22Rv1 (cell line): ENCODE results near the gene RRP1B.

Experiments used
- H3K27ac ChIP-seq: fragments of 450-650 bp; 2 replicates; pipeline ENCODE4 v1.5.1; 2017
- CTCF ChIP-seq: fragments of 450-650 bp; IDR thresholded peaks from 2 replicates; pipeline ENCODE4 v1.5.1; 2017; ENCODE audit warnings: mild to moderate bottlenecking
- ZFX ChIP-seq: fragments of 450-650 bp; IDR thresholded peaks from 2 replicates; pipeline ENCODE4 v1.6.1; 2017; ENCODE audit warnings: antibody characterized with exemption, borderline replicate concordance

Gene RRP1B

DNA sequence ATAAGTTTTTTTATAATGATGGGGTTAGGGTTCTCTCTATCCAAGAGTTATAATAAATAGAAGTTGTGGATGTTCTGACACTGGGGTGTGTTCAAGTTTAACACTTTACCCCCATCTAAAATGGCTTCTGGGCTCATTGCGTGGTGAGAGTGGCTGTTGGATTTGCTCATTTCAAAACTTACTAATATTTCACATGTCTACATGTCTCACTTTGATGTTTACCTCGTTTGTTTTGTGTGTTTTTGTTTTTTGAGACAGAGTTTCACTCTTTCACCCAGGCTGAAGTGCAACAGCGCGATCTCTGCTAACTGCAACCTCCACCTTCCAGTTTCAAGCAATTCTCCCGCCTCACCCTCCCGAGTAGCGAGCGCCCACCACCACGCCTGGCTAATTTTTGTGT lies 3.7 kb downstream of the RRP1B start:
- H3K27ac ChIP-seq = no peak overlapping the region
- no peak for TF ChIP-seq ZFX
- TF ChIP-seq CTCF = no peak

- TF ChIP-seq ZFX (no peak), CTCF (no peak)
- H3K27ac ChIP-seq = no peak overlapping the region
Measured at GRCh38 chr21:43664358-43664757, 5.0 kb downstream of the RRP1B start.

DNA sequence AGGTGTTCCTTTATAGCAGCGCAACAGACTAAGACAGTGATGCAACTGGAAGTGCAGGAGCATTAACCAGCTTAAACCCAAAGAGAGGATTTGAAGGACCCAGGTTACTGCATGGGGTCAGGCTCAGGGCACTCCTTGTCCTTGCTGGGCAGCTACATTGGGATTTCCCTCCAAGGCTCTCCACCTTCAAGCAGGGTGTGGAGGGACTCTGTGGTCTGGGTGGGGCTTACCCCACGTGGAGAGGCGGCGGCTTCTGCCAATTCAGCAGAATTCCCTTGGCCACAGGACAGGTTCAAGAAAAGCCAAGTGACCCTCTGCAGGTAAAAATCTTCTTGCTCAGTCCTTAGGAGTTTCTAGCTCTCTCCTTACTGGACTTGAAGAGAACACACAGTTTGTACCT lies 6.5 kb downstream of the RRP1B start:
- H3K27ac ChIP-seq = no peak overlapping the region
- TF ChIP-seq CTCF (no peak), ZFX (no peak)

- TF ChIP-seq ZFX = no peak
- TF ChIP-seq CTCF = no peak
- no peak overlapping the region for H3K27ac ChIP-seq
Measured at GRCh38 chr21:43667191-43667904, 8.0 kb downstream of the RRP1B start.

- H3K27ac ChIP-seq = no peak overlapping the region
- TF ChIP-seq CTCF (no peak), ZFX (no peak)
Measured at GRCh38 chr21:43669828-43670605, 10.7 kb downstream of the RRP1B start.

GRCh38 chr21:43675871-43676270 lies 16.5 kb downstream of the RRP1B start:
- no peak overlapping the region for H3K27ac ChIP-seq
- TF ChIP-seq ZFX (no peak), CTCF (no peak)

GRCh38 chr21:43676391-43676790 lies 17.0 kb downstream of the RRP1B start:
- no peak overlapping the region for H3K27ac ChIP-seq
- TF ChIP-seq CTCF (no peak), ZFX (no peak)
